Limb (tissue), 2 donors: ENCODE data around the gene MS4A1.
"Not testable (repeated sequence)": the region's sequence is repeated elsewhere in the genome, so short reads cannot be mapped to it uniquely, and the experiment has no call there.

Experiments
- DNase-seq, 2 donors: peaks; one replicate each; pipeline ENCODE4 v3.0.0-alpha.2; 2016; ENCODE audit errors: extremely low spot score in 2 of 2

The MS4A1 gene

GRCh38 chr11:60455531-60456042 is at the start of gene MS4A1:
Gene MS4A1 (plus strand): TSS chr11:60455847. CDS start chr11:60462375, 6,528 bp downstream.
- DNase-seq: no peak

GRCh38 chr11:60420015-60420414 is 35.6 kb upstream of the MS4A1 start:
- DNase-seq: no peak

GRCh38 chr11:60422609-60423008 is 33.0 kb upstream of the MS4A1 start:
- DNase-seq: no peak

- no peak for DNase-seq
Observed at GRCh38 chr11:60428517-60428916, 27.1 kb upstream of the MS4A1 start.

GRCh38 chr11:60429272-60429671 is 26.4 kb upstream of the MS4A1 start, which contains the start of gene MS4A5:
Gene MS4A5 (plus strand): TSS chr11:60429572. CDS start chr11:60429675, 103 bp downstream.
- no peak for DNase-seq

- DNase-seq: no peak
Observed at GRCh38 chr11:60431251-60431650, 24.4 kb upstream of the MS4A1 start.

GRCh38 chr11:60433401-60433800 is 22.2 kb upstream of the MS4A1 start:
- no peak for DNase-seq

GRCh38 chr11:60447070-60447469 is 8.6 kb upstream of the MS4A1 start:
- no peak for DNase-seq

- no peak for DNase-seq
Observed at GRCh38 chr11:60447846-60448245, 7.8 kb upstream of the MS4A1 start.

- not testable (repeated sequence) for DNase-seq
Observed at GRCh38 chr11:60451185-60451584, 4.5 kb upstream of the MS4A1 start.

GRCh38 chr11:60454212-60454611 is 1.4 kb upstream of the MS4A1 start:
- no peak for DNase-seq

GRCh38 chr11:60457576-60457975 is 1.9 kb downstream of the MS4A1 start:
- no peak for DNase-seq

GRCh38 chr11:60459345-60459744 is 3.7 kb downstream of the MS4A1 start:
- DNase-seq: no peak

GRCh38 chr11:60468829-60469228 is 13.2 kb downstream of the MS4A1 start:
- DNase-seq: no peak

- no peak for DNase-seq
Observed at GRCh38 chr11:60469723-60470122, 14.1 kb downstream of the MS4A1 start.

- no peak for DNase-seq
Observed at GRCh38 chr11:60477035-60477445, 21.4 kb downstream of the MS4A1 start.

- no peak for DNase-seq
Observed at GRCh38 chr11:60482361-60482760, 26.7 kb downstream of the MS4A1 start.

GRCh38 chr11:60485987-60486386 is 30.3 kb downstream of the MS4A1 start:
- no peak for DNase-seq

GRCh38 chr11:60492488-60493009 is 36.9 kb downstream of the MS4A1 start, which contains the start of gene MS4A12:
Gene MS4A12 (plus strand): TSS chr11:60492778. CDS start chr11:60497319, 4,541 bp downstream.
- no peak for DNase-seq

GRCh38 chr11:60493454-60493853 is 37.8 kb downstream of the MS4A1 start:
- no peak for DNase-seq

- DNase-seq: no peak
Observed at GRCh38 chr11:60498399-60498798, 42.8 kb downstream of the MS4A1 start.

GRCh38 chr11:60498853-60499252 is 43.2 kb downstream of the MS4A1 start:
- no peak for DNase-seq

- no peak for DNase-seq
Observed at GRCh38 chr11:60500276-60500910, 44.7 kb downstream of the MS4A1 start.
